ENCODE data around the gene PHKB.
"Not testable (repeated sequence)": the region's sequence is repeated elsewhere in the genome, so short reads cannot be mapped to it uniquely, and the experiment has no call there.

The PHKB gene

GRCh38 chr16:47506800-47507199, 45.7 kb downstream of the PHKB start:
- peak; percentile 54 for DNase-seq (ENCODE audit: low spot score)

- DNase-seq (ENCODE audit: low spot score) = no peak
These were observed 46.6 kb downstream of the PHKB start for GRCh38 chr16:47507701-47508100.

GRCh38 chr16:47511882-47512281, 50.8 kb downstream of the PHKB start:
- DNase-seq (ENCODE audit: low spot score) = no peak

GRCh38 chr16:47519037-47519436, 57.9 kb downstream of the PHKB start:
- DNase-seq (ENCODE audit: low spot score) = no peak

- no peak for DNase-seq (ENCODE audit: low spot score)
These were observed 58.4 kb downstream of the PHKB start for GRCh38 chr16:47519546-47519945.

- no peak for DNase-seq (ENCODE audit: low spot score)
These were observed 59.0 kb downstream of the PHKB start for GRCh38 chr16:47519996-47520679.

- peak; percentile 78 for DNase-seq (ENCODE audit: low spot score)
These were observed 62.3 kb downstream of the PHKB start for GRCh38 chr16:47523342-47524006.

- DNase-seq (ENCODE audit: low spot score) = no peak
These were observed 62.9 kb downstream of the PHKB start for GRCh38 chr16:47524007-47524405.

GRCh38 chr16:47528431-47528830, 67.3 kb downstream of the PHKB start:
- DNase-seq (ENCODE audit: low spot score) = no peak

- DNase-seq (ENCODE audit: low spot score) = no peak
These were observed 72.7 kb downstream of the PHKB start for GRCh38 chr16:47533744-47534292.

- no peak for DNase-seq (ENCODE audit: low spot score)
These were observed 77.3 kb downstream of the PHKB start for GRCh38 chr16:47538472-47538871.

GRCh38 chr16:47539707-47540670, 78.9 kb downstream of the PHKB start:
- DNase-seq (ENCODE audit: low spot score) = not testable (repeated sequence)

- DNase-seq (ENCODE audit: low spot score) = not testable (repeated sequence)
These were observed 80.0 kb downstream of the PHKB start for GRCh38 chr16:47541135-47541534.

GRCh38 chr16:47544255-47544654, 83.1 kb downstream of the PHKB start:
- not testable (repeated sequence) for DNase-seq (ENCODE audit: low spot score)

GRCh38 chr16:47551185-47551584, 90.1 kb downstream of the PHKB start:
- not testable (repeated sequence) for DNase-seq (ENCODE audit: low spot score)

GRCh38 chr16:47551767-47552166, 90.6 kb downstream of the PHKB start:
- not testable (repeated sequence) for DNase-seq (ENCODE audit: low spot score)

- DNase-seq (ENCODE audit: low spot score) = no peak
These were observed 92.9 kb downstream of the PHKB start for GRCh38 chr16:47553853-47554564.

- not testable (repeated sequence) for DNase-seq (ENCODE audit: low spot score)
These were observed 93.5 kb downstream of the PHKB start for GRCh38 chr16:47554587-47554986.

- DNase-seq (ENCODE audit: low spot score) = no peak
These were observed 100.2 kb downstream of the PHKB start for GRCh38 chr16:47561286-47561685.

GRCh38 chr16:47562366-47562765, 101.2 kb downstream of the PHKB start:
- DNase-seq (ENCODE audit: low spot score) = no peak

- no peak for DNase-seq (ENCODE audit: low spot score)
These were observed 104.3 kb downstream of the PHKB start for GRCh38 chr16:47565454-47565853.

GRCh38 chr16:47567321-47567720, 106.2 kb downstream of the PHKB start:
- no peak for DNase-seq (ENCODE audit: low spot score)

Measured in NAMALWA (cell line).